HEK293 (cell line): ENCODE measurements around the gene FGD6.

Experiments used
- CTCF ChIA-PET: fragments of 350-600 bp; formaldehyde crosslinking; extraction: SDS; loops from one replicate; lab custom pipeline; 2021; ENCODE audit warnings: antibody characterized with exemption; lab: Yijun Ruan, JAX
- POLR2A ChIA-PET: fragments of 300-600 bp; formaldehyde crosslinking; extraction: SDS; loops from one replicate; lab custom pipeline; 2020; ENCODE audit warnings: antibody characterized with exemption, inconsistent platforms; lab: Yijun Ruan, JAX
- H3K27ac ChIP-seq: fragments of 200-500 bp; sonication (Bioruptor generic); 2 replicates; pipeline ENCODE4 v1.5.1; 2014; ENCODE audit warnings: low read depth, low read length, control low read depth, inconsistent platforms; ENCODE audit errors: extremely low read depth
- H3K36me3 ChIP-seq, 2 experiments: fragments of 200-500 bp in 1 of 2; sonication (Bioruptor generic) in 1 of 2; 1 replicate in 1 of 2; 2 replicates in 1 of 2; pipeline ENCODE4 v1.5.1; 2014 to 2017; ENCODE audit warnings: inconsistent platforms in 2 of 2, low read length in 2 of 2; ENCODE audit not compliant: control insufficient read depth in 2 of 2, insufficient read depth in 1 of 2
- H3K4me1 ChIP-seq: fragments of 200-500 bp; sonication (Bioruptor generic); 2 replicates; pipeline ENCODE4 v1.5.1; 2014; ENCODE audit warnings: mild to moderate bottlenecking, low read length, inconsistent platforms; ENCODE audit not compliant: control insufficient read depth, insufficient read depth
- H3K4me3 ChIP-seq: 2 replicates; pipeline ENCODE4 v1.5.1; 2011; ENCODE audit warnings: low read depth, mild to moderate bottlenecking, control low read depth, low read length, moderate library complexity
- H3K9me3 ChIP-seq: fragments of 200-500 bp; sonication (Bioruptor generic); 2 replicates; pipeline ENCODE4 v1.5.1; 2014; ENCODE audit warnings: low read depth, low read length, inconsistent platforms; ENCODE audit not compliant: control insufficient read depth, insufficient read depth
- ATF2 ChIP-seq: fragments of 450-650 bp; formaldehyde crosslinking; IDR thresholded peaks from 2 replicates; pipeline ENCODE4 v1.5.1; 2016; ENCODE audit warnings: missing biosample characterization, missing genetic modification characterization, low read depth
- BCL11B ChIP-seq: fragments of 450-650 bp; formaldehyde crosslinking; IDR thresholded peaks from 2 replicates; pipeline ENCODE4 v1.5.1; 2016; ENCODE audit warnings: low read depth, missing biosample characterization, missing genetic modification characterization
- PRDM1 ChIP-seq: fragments of 450-650 bp; formaldehyde crosslinking; IDR thresholded peaks from 2 replicates; pipeline ENCODE4; 2016; ENCODE audit warnings: missing biosample characterization, missing genetic modification characterization
- SP7 ChIP-seq: fragments of 450-650 bp; formaldehyde crosslinking; IDR thresholded peaks from 2 replicates; pipeline ENCODE4 v1.5.1; 2016; ENCODE audit warnings: missing biosample characterization, missing genetic modification characterization
- ZBTB10 ChIP-seq: fragments of 450-650 bp; formaldehyde crosslinking; IDR thresholded peaks from 2 replicates; pipeline ENCODE4 v1.5.1; 2016; ENCODE audit warnings: missing biosample characterization, missing genetic modification characterization
- ZFP69B ChIP-seq: fragments of 450-650 bp; formaldehyde crosslinking; IDR thresholded peaks from 2 replicates; pipeline ENCODE4 v1.5.1; 2016; ENCODE audit warnings: missing biosample characterization, missing genetic modification characterization
- ZNF112 ChIP-seq: fragments of 450-650 bp; formaldehyde crosslinking; IDR thresholded peaks from 2 replicates; pipeline ENCODE4 v1.5.0; 2017; ENCODE audit warnings: missing biosample characterization, missing genetic modification characterization
- ZNF140 ChIP-seq: fragments of 450-650 bp; formaldehyde crosslinking; IDR thresholded peaks from 2 replicates; pipeline ENCODE4 v1.5.1; 2016; ENCODE audit warnings: missing biosample characterization, missing genetic modification characterization
- ZNF184 ChIP-seq: fragments of 450-650 bp; IDR thresholded peaks from 2 replicates; pipeline ENCODE4 v1.5.1; 2018; ENCODE audit warnings: missing biosample characterization, mild to moderate bottlenecking, missing genetic modification characterization
- ZNF391 ChIP-seq: fragments of 450-650 bp; formaldehyde crosslinking; IDR thresholded peaks from 2 replicates; pipeline ENCODE4 v1.5.1; 2016; ENCODE audit warnings: low read depth, missing biosample characterization, missing genetic modification characterization, borderline replicate concordance
- ZNF501 ChIP-seq: fragments of 450-650 bp; formaldehyde crosslinking; IDR thresholded peaks from 2 replicates; pipeline ENCODE4 v1.5.1; 2016; ENCODE audit warnings: missing biosample characterization, missing genetic modification characterization
- ZNF514 ChIP-seq: fragments of 450-650 bp; formaldehyde crosslinking; IDR thresholded peaks from 2 replicates; pipeline ENCODE4 v1.5.1; 2016; ENCODE audit warnings: missing biosample characterization, missing genetic modification characterization
- ZNF670 ChIP-seq: fragments of 450-650 bp; formaldehyde crosslinking; IDR thresholded peaks from 2 replicates; pipeline ENCODE4 v1.5.1; 2016; ENCODE audit warnings: missing biosample characterization, missing genetic modification characterization, low read depth
- ZNF843 ChIP-seq: fragments of 450-650 bp; formaldehyde crosslinking; IDR thresholded peaks from 2 replicates; pipeline ENCODE4 v1.5.1; 2016; ENCODE audit warnings: missing biosample characterization, missing genetic modification characterization
- ZSCAN23 ChIP-seq: fragments of 450-650 bp; formaldehyde crosslinking; IDR thresholded peaks from 2 replicates; pipeline ENCODE4 v1.5.1; 2016; ENCODE audit warnings: missing biosample characterization, missing genetic modification characterization
- ZSCAN30 ChIP-seq: fragments of 450-650 bp; IDR thresholded peaks from 2 replicates; pipeline ENCODE4 v1.5.1; 2018; ENCODE audit warnings: missing biosample characterization, mild to moderate bottlenecking, missing genetic modification characterization, moderate library complexity
- TF ChIP-seq, protein P1 (sequence below): fragments of 450-650 bp; formaldehyde crosslinking; IDR thresholded peaks from 2 replicates; pipeline ENCODE4 v1.5.1; 2017; ENCODE audit warnings: missing biosample characterization, missing genetic modification characterization
- TF ChIP-seq, protein P2 (sequence below): fragments of 450-650 bp; formaldehyde crosslinking; IDR thresholded peaks from 2 replicates; pipeline ENCODE4 v1.5.1; 2016; ENCODE audit warnings: missing biosample characterization, missing genetic modification characterization
- TF ChIP-seq, protein P3 (sequence below): fragments of 450-650 bp; formaldehyde crosslinking; conservative IDR thresholded peaks from 2 replicates; pipeline ENCODE4 v1.5.1; 2016; ENCODE audit warnings: low read depth, missing biosample characterization, missing genetic modification characterization
- TF ChIP-seq, protein P4 (sequence below): fragments of 450-650 bp; formaldehyde crosslinking; IDR thresholded peaks from 2 replicates; pipeline ENCODE4 v1.5.1; 2016; ENCODE audit warnings: missing biosample characterization, missing genetic modification characterization

Gene FGD6

GRCh38 chr12:95220190-95220589 is 2.9 kb upstream of the FGD6 start:
- ChIA-PET POLR2A (interaction anchor here (1.4 kb wide), 1 partner anchor 254 kb away, joined by 3 read pairs; the partner anchor contains the start of gene METAP2), CTCF (no interaction called here)
- Histone ChIP-seq H3K4me3 (peak overlapping the region; percentile 9), H3K4me1 (peaks cover 4% of the 10 kb centered on the region; the same call in 1 of the 2 replicates), H3K9me3 (no peaks in the 10 kb centered on the region), H3K27ac (no peak overlapping the region; the same call in 1 of the 2 replicates), H3K36me3 (peaks cover under 1 to 15% of the 10 kb centered on the region in 2 experiments; a peak in 2 of 3 replicates)
- TF ChIP-seq, protein P1, sequence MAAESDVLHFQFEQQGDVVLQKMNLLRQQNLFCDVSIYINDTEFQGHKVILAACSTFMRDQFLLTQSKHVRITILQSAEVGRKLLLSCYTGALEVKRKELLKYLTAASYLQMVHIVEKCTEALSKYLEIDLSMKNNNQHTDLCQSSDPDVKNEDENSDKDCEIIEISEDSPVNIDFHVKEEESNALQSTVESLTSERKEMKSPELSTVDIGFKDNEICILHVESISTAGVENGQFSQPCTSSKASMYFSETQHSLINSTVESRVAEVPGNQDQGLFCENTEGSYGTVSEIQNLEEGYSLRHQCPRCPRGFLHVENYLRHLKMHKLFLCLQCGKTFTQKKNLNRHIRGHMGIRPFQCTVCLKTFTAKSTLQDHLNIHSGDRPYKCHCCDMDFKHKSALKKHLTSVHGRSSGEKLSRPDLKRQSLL (tag by site-specific recombination), result 0 out of 2 replicates have a peak, but pooled peaks have one; percentile 52
- no peak for TF ChIP-seq ZNF670 (tag by site-specific recombination)
- TF ChIP-seq ZNF112 (tag by site-specific recombination), result no peak
- TF ChIP-seq ZNF140, result no peak
- TF ChIP-seq, protein P2, sequence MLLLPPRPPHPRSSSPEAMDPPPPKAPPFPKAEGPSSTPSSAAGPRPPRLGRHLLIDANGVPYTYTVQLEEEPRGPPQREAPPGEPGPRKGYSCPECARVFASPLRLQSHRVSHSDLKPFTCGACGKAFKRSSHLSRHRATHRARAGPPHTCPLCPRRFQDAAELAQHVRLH, result no peak
- no peak for TF ChIP-seq ZNF184 (tag by site-specific recombination)
- no peak for TF ChIP-seq ZFP69B (tag by site-specific recombination)

GRCh38 chr12:95218150-95219133 is 1.2 kb upstream of the FGD6 start:
- POLR2A ChIA-PET, result interaction anchor here (0.9 to 1.5 kb wide), 8 partner anchors 12 to 256 kb away, joined by 3 to 26 read pairs (median 6); partner anchors contain the start of genes METAP2 and NR2C1
- H3K27ac ChIP-seq, result peak overlapping the region; percentile 96
- CTCF ChIA-PET, result interaction anchor here (0.5 to 0.9 kb wide), 5 partner anchors 27 to 147 kb away, joined by 3 to 5 read pairs (median 3); no protein-coding TSS in a partner anchor
- no peaks in the 10 kb centered on the region for H3K9me3 ChIP-seq
- H3K4me3 ChIP-seq, result peak overlapping the region; percentile 81
- peaks cover 0 to 3% of the 10 kb centered on the region in 2 experiments; a peak in 1 of 3 replicates for H3K36me3 ChIP-seq
- peaks cover 4% of the 10 kb centered on the region; the same call in 1 of the 2 replicates for H3K4me1 ChIP-seq
- TF ChIP-seq ZNF843 (tag by site-specific recombination), result no peak
- TF ChIP-seq ZNF391, result 0 out of 2 replicates have a peak, but pooled peaks have one; percentile 13
- no peak for TF ChIP-seq ZSCAN30
- peak; percentile 76 for TF ChIP-seq PRDM1 (tag by site-specific recombination)
- TF ChIP-seq ZSCAN23, result no peak
- TF ChIP-seq ATF2 (tag by site-specific recombination), result no peak
- TF ChIP-seq, protein P3, sequence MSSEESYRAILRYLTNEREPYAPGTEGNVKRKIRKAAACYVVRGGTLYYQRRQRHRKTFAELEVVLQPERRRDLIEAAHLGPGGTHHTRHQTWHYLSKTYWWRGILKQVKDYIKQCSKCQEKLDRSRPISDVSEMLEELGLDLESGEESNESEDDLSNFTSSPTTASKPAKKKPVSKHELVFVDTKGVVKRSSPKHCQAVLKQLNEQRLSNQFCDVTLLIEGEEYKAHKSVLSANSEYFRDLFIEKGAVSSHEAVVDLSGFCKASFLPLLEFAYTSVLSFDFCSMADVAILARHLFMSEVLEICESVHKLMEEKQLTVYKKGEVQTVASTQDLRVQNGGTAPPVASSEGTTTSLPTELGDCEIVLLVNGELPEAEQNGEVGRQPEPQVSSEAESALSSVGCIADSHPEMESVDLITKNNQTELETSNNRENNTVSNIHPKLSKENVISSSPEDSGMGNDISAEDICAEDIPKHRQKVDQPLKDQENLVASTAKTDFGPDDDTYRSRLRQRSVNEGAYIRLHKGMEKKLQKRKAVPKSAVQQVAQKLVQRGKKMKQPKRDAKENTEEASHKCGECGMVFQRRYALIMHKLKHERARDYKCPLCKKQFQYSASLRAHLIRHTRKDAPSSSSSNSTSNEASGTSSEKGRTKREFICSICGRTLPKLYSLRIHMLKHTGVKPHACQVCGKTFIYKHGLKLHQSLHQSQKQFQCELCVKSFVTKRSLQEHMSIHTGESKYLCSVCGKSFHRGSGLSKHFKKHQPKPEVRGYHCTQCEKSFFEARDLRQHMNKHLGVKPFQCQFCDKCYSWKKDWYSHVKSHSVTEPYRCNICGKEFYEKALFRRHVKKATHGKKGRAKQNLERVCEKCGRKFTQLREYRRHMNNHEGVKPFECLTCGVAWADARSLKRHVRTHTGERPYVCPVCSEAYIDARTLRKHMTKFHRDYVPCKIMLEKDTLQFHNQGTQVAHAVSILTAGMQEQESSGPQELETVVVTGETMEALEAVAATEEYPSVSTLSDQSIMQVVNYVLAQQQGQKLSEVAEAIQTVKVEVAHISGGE (tag by site-specific recombination), result no peak
- 0 out of 2 replicates have a peak, but pooled peaks have one; percentile 2 for TF ChIP-seq SP7 (tag by site-specific recombination)
- TF ChIP-seq BCL11B (tag by site-specific recombination), result no peak
- no peak for TF ChIP-seq ZNF514 (tag by site-specific recombination)
- TF ChIP-seq ZNF501 (tag by site-specific recombination), result 0 out of 2 replicates have a peak, but pooled peaks have one; percentile 4
- TF ChIP-seq, protein P4, sequence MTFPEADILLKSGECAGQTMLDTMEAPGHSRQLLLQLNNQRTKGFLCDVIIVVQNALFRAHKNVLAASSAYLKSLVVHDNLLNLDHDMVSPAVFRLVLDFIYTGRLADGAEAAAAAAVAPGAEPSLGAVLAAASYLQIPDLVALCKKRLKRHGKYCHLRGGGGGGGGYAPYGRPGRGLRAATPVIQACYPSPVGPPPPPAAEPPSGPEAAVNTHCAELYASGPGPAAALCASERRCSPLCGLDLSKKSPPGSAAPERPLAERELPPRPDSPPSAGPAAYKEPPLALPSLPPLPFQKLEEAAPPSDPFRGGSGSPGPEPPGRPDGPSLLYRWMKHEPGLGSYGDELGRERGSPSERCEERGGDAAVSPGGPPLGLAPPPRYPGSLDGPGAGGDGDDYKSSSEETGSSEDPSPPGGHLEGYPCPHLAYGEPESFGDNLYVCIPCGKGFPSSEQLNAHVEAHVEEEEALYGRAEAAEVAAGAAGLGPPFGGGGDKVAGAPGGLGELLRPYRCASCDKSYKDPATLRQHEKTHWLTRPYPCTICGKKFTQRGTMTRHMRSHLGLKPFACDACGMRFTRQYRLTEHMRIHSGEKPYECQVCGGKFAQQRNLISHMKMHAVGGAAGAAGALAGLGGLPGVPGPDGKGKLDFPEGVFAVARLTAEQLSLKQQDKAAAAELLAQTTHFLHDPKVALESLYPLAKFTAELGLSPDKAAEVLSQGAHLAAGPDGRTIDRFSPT, result no peak
- no peak for TF ChIP-seq ZBTB10 (tag by site-specific recombination)
